Keratinocyte (primary cell): ENCODE results near the gene CASZ1. TPM values are rescaled to one million over a fixed set of nuclear protein-coding genes. Genes with fewer than 3 reads are reported as not detected.

Source experiments
- DNase-seq: peaks from one replicate; pipeline ENCODE4 v3.0.0-alpha.2; 2011; ENCODE audit warnings: low read depth, missing footprints, low spot score
- FAIRE-seq: peaks from 2 replicates; lab custom pipeline; 2011; peaks lifted over from hg19 to GRCh38; lab: Jason Lieb, UNC
- H2AFZ ChIP-seq: 2 replicates; pipeline ENCODE4 v1.6.0; 2012; ENCODE audit warnings: low read length, control low read depth, inconsistent platforms; ENCODE audit not compliant: control insufficient read depth
- H3K27ac ChIP-seq: 2 replicates; pipeline ENCODE4 v1.5.1; 2011; ENCODE audit warnings: low read length; ENCODE audit not compliant: control insufficient read depth, insufficient read depth
- H3K27me3 ChIP-seq: 3 replicates; pipeline ENCODE4 v1.6.0; 2011; ENCODE audit warnings: low read length; ENCODE audit not compliant: control insufficient read depth, insufficient read depth; ENCODE audit errors: extremely low read depth
- H3K36me3 ChIP-seq, 2 experiments: 2 replicates in 1 of 2; 3 replicates in 1 of 2; pipeline ENCODE4 v1.5.1; 2011; ENCODE audit warnings: low read length in 2 of 2, mild to moderate bottlenecking in 1 of 2; ENCODE audit not compliant: control insufficient read depth in 2 of 2, insufficient read depth in 2 of 2; ENCODE audit errors: extremely low read depth in 1 of 2
- H3K4me1 ChIP-seq: 3 replicates; pipeline ENCODE4 v1.5.1; 2011; ENCODE audit warnings: low read length; ENCODE audit not compliant: control insufficient read depth, insufficient read depth; ENCODE audit errors: extremely low read depth
- H3K4me2 ChIP-seq: 3 replicates; pipeline ENCODE4 v1.6.0; 2011; ENCODE audit warnings: low read depth, low read length; ENCODE audit not compliant: control insufficient read depth, insufficient read depth; ENCODE audit errors: extremely low read depth
- H3K4me3 ChIP-seq, 3 experiments: fragments of 200-600 bp in 1 of 3; sonication (generic) in 1 of 3; 2 replicates in 2 of 3; 3 replicates in 1 of 3; pipeline ENCODE4 v1.5.1; 2011 to 2016; ENCODE audit warnings: low read length in 3 of 3, mild to moderate bottlenecking in 3 of 3, control low read depth in 2 of 3, inconsistent platforms in 1 of 3, low read depth in 1 of 3, mixed read lengths in 1 of 3, mixed run types in 1 of 3, moderate library complexity in 1 of 3; ENCODE audit not compliant: control insufficient read depth in 2 of 3, insufficient read depth in 2 of 3; ENCODE audit errors: extremely low read depth in 1 of 3
- H3K79me2 ChIP-seq: 2 replicates; pipeline ENCODE4 v1.6.0; 2012; ENCODE audit warnings: low read length; ENCODE audit not compliant: control insufficient read depth, insufficient read depth
- H3K9ac ChIP-seq: 3 replicates; pipeline ENCODE4 v1.6.0; 2011; ENCODE audit warnings: low read length; ENCODE audit not compliant: control insufficient read depth, insufficient read depth; ENCODE audit errors: extremely low read depth
- H3K9me1 ChIP-seq: 3 replicates; pipeline ENCODE4 v1.6.0; 2011; ENCODE audit warnings: low read length; ENCODE audit not compliant: control insufficient read depth, insufficient read depth; ENCODE audit errors: extremely low read depth
- H3K9me3 ChIP-seq: 2 replicates; pipeline ENCODE4 v1.5.1; 2012; ENCODE audit warnings: low read depth, low read length; ENCODE audit not compliant: control insufficient read depth
- H4K20me1 ChIP-seq: 3 replicates; pipeline ENCODE4 v1.6.0; 2011; ENCODE audit warnings: low read length; ENCODE audit not compliant: control insufficient read depth, insufficient read depth; ENCODE audit errors: extremely low read depth
- EZH2 ChIP-seq: IDR thresholded peaks from one replicate; pipeline ENCODE4 v1.6.1; 2012; ENCODE audit warnings: inconsistent platforms, mild to moderate bottlenecking, low read length, moderate library complexity
- dilution Hi-C: fragments of 300-500 bp; cut with MboI; formaldehyde crosslinking; loops from one replicate; pipeline ENCODE4 v1.7.0; 2020; ENCODE audit warnings: low sequenced_read_pairs; ENCODE audit not compliant: extremely low pct_ligation_motif_present
- polyA plus RNA-seq, 5 experiments: library from polyadenylated mRNA; depleted of rRNA in 3 of 5; stranded (reverse) in 3 of 5; stranded (forward) in 1 of 5; unstranded in 1 of 5; fragments of >200 nt; gene quantifications; 1 replicate in 1 of 5; 2 replicates in 3 of 5; 3 replicates in 1 of 5; pipeline versions ENCODE4 v1.2.1 to v1.2.3, GENCODE V29; 2011 to 2012; ENCODE audit warnings: missing spikeins in 2 of 5, low read depth in 1 of 5, low replicate concordance in 1 of 5
- TF ChIP-seq, protein P1 (sequence below), 3 experiments: IDR thresholded peaks in 1 of 3; conservative IDR thresholded peaks in 1 of 3; optimal IDR thresholded peaks in 1 of 3; 2 replicates in 2 of 3; 3 replicates in 1 of 3; pipeline versions ENCODE3 to v1.5.1; 2011; ENCODE audit warnings: low read length in 3 of 3, mild to moderate bottlenecking in 3 of 3, moderate library complexity in 2 of 3, control low read depth in 1 of 3, inconsistent platforms in 1 of 3; ENCODE audit not compliant: insufficient read depth in 2 of 3; ENCODE audit errors: extremely low read depth in 1 of 3

CASZ1 gene
- polyA plus RNA-seq, 1 donor (not counting 4 experiments of a cell fraction or from before 2014, with no cell fraction given), result 2.8 TPM

GRCh38 chr1:10670190-10670589 lies 126.3 kb downstream of the CASZ1 start:
- dilution Hi-C loops, result no loop called here
- no peak overlapping the region for H3K4me2 ChIP-seq
- DNase-seq (no peak), FAIRE-seq (no peak)
- H3K4me1 ChIP-seq, result no peaks in the 10 kb centered on the region
- H3K27ac ChIP-seq, result no peak overlapping the region
- H4K20me1 ChIP-seq, result no peaks in the 10 kb centered on the region
- no peaks in the 10 kb centered on the region for H3K79me2 ChIP-seq
- H2AFZ ChIP-seq, result no peak overlapping the region
- H3K9me1 ChIP-seq, result no peaks in the 10 kb centered on the region
- peaks cover 0 to 4% of the 10 kb centered on the region in 2 experiments for H3K36me3 ChIP-seq
- no peak overlapping the region for H3K4me3 ChIP-seq
- H3K9me3 ChIP-seq, result no peaks in the 10 kb centered on the region
- no peaks in the 10 kb centered on the region for H3K27me3 ChIP-seq
- H3K9ac ChIP-seq, result no peak overlapping the region
- no peak for TF ChIP-seq EZH2
- TF ChIP-seq, protein P1, sequence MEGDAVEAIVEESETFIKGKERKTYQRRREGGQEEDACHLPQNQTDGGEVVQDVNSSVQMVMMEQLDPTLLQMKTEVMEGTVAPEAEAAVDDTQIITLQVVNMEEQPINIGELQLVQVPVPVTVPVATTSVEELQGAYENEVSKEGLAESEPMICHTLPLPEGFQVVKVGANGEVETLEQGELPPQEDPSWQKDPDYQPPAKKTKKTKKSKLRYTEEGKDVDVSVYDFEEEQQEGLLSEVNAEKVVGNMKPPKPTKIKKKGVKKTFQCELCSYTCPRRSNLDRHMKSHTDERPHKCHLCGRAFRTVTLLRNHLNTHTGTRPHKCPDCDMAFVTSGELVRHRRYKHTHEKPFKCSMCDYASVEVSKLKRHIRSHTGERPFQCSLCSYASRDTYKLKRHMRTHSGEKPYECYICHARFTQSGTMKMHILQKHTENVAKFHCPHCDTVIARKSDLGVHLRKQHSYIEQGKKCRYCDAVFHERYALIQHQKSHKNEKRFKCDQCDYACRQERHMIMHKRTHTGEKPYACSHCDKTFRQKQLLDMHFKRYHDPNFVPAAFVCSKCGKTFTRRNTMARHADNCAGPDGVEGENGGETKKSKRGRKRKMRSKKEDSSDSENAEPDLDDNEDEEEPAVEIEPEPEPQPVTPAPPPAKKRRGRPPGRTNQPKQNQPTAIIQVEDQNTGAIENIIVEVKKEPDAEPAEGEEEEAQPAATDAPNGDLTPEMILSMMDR (optimal IDR thresholded peaks at IDR 0.05 in 1 of 3, IDR thresholded peaks at IDR 0.05 in 1 of 3, conservative IDR thresholded peaks at IDR 0.05 in 1 of 3; ENCODE audit: extremely low read depth in 1 of 3, insufficient read depth in 2 of 3, low read length in 3 of 3), result no peak

GRCh38 chr1:10669570-10669969 lies 126.9 kb downstream of the CASZ1 start:
- no peak for TF ChIP-seq EZH2
- TF ChIP-seq, protein P1 (optimal IDR thresholded peaks at IDR 0.05 in 1 of 3, IDR thresholded peaks at IDR 0.05 in 1 of 3, conservative IDR thresholded peaks at IDR 0.05 in 1 of 3; ENCODE audit: extremely low read depth in 1 of 3, insufficient read depth in 2 of 3, low read length in 3 of 3), result no peak

More at GRCh38 chr1:10669570-10669969, 126.9 kb downstream of the CASZ1 start:
- Histone ChIP-seq H3K79me2 (no peaks in the 10 kb centered on the region), H3K9me3 (no peaks in the 10 kb centered on the region), H3K27me3 (no peaks in the 10 kb centered on the region), H3K36me3 (peaks cover 0 to 7% of the 10 kb centered on the region in 2 experiments), H2AFZ (no peak overlapping the region), H3K4me2 (no peak overlapping the region), H3K4me3 (no peak overlapping the region), H3K9ac (no peak overlapping the region), H3K4me1 (no peaks in the 10 kb centered on the region), H4K20me1 (no peaks in the 10 kb centered on the region), H3K9me1 (no peaks in the 10 kb centered on the region), H3K27ac (no peak overlapping the region)
- FAIRE-seq, result no peak
- DNase-seq, result no peak
- dilution Hi-C loops, result no loop called here
